Gastroesophageal sphincter (tissue), 4 donors: ENCODE results near the gene GPR142. TPM values are rescaled to one million over a fixed set of nuclear protein-coding genes. Genes with fewer than 3 reads are reported as not detected.

Experiments used
- ATAC-seq: fragments of 150-250 bp; one replicate; pipeline ENCODE4 v1.9.1; 2016; ENCODE audit warnings: mild to moderate bottlenecking, moderate library complexity
- H3K27ac ChIP-seq, 4 donors: fragments of 200-600 bp; sonication (generic) in 3 of 4; 1 replicate in 3 of 4; 2 replicates in 1 of 4; pipeline ENCODE4 v1.5.1; 2016 to 2019
- H3K27me3 ChIP-seq: fragments of 200-600 bp; sonication (generic); one replicate; pipeline ENCODE4 v1.5.1; 2019
- H3K36me3 ChIP-seq, 2 donors: fragments of 200-600 bp; sonication (generic); one replicate each; pipeline ENCODE4 v1.5.1; 2019; ENCODE audit warnings: control low read depth in 1 of 2
- H3K4me1 ChIP-seq, 3 donors: fragments of 200-600 bp; sonication (generic); 1 replicate in 2 of 3; 2 replicates in 1 of 3; pipeline ENCODE4 v1.5.1; 2016 to 2019; ENCODE audit warnings: control low read depth in 2 of 3
- H3K4me3 ChIP-seq, 2 donors: fragments of 200-600 bp; sonication (generic); one replicate each; pipeline ENCODE4 v1.5.1; 2019; ENCODE audit warnings: mild to moderate bottlenecking in 1 of 2, moderate library complexity in 1 of 2
- H3K9me3 ChIP-seq, 3 donors: fragments of 200-600 bp; sonication (generic); one replicate each; pipeline ENCODE4 v1.5.1; 2017 to 2019; ENCODE audit warnings: control low read depth in 2 of 3
- CTCF ChIP-seq, 4 experiments: fragments of 200-600 bp in 2 of 4; fragments of 450-650 bp in 2 of 4; sonication (generic) in 1 of 4; IDR thresholded peaks; one replicate each; pipeline ENCODE4 v1.5.1; 2017 to 2019; ENCODE audit warnings: antibody characterized with exemption in 4 of 4, mild to moderate bottlenecking in 2 of 4, moderate library complexity in 2 of 4
- EP300 ChIP-seq: sonication (generic); formaldehyde crosslinking; IDR thresholded peaks from one replicate; pipeline ENCODE4 v1.6.1; 2017; ENCODE audit warnings: antibody characterized with exemption, mild to moderate bottlenecking
- POLR2A ChIP-seq, 2 donors: fragments of 450-650 bp; IDR thresholded peaks; one replicate each; pipeline ENCODE4 v1.6.1; 2017; ENCODE audit warnings: antibody characterized with exemption in 2 of 2, mild to moderate bottlenecking in 2 of 2, moderate library complexity in 1 of 2
- POLR2AphosphoS5 ChIP-seq: sonication (generic); formaldehyde crosslinking; IDR thresholded peaks from one replicate; pipeline ENCODE4 v1.6.1; 2017; ENCODE audit warnings: antibody characterized with exemption
- WGBS, 2 donors: methylation state at CpG; one replicate each; pipeline ENCODE4 v1.1.5; 2018; ENCODE audit warnings: low coverage in 1 of 2; 5-methylcytosine and 5-hydroxymethylcytosine counted together
- total RNA-seq, 4 donors: library from RNA; depleted of rRNA; stranded (reverse); fragments of >200 nt; gene quantifications; one replicate each; pipeline ENCODE4 v1.1.0, GENCODE V29; 2016

The GPR142 gene
- total RNA-seq, 4 donors from 2014 or later, result 1.1 TPM; not detected in 3

- Histone ChIP-seq H3K36me3 (no peaks in the 10 kb centered on the region), H3K27ac (no peak overlapping the region), H3K4me1 (peaks cover 0 to 22% (median 7%) of the 10 kb centered on the region in 3 donors), H3K4me3 (peak overlapping the region in 1 of 2 donors; percentile 51), H3K9me3 (no peaks in the 10 kb centered on the region), H3K27me3 (peaks cover 72% of the 10 kb centered on the region)
- 0 to 7% methylated on average over 1 to 3 of the region's 10 CpGs for WGBS, 2 donors
- TF ChIP-seq POLR2A (IDR thresholded peaks at IDR 0.05), result no peak
- no peak for TF ChIP-seq EP300
- TF ChIP-seq POLR2AphosphoS5, result no peak
- TF ChIP-seq CTCF (IDR thresholded peaks at IDR 0.05), result no peak
- no peak for ATAC-seq
These were observed 40.8 kb upstream of the GPR142 start for GRCh38 chr17:74326506-74326905.

GRCh38 chr17:74328487-74328886 is 38.8 kb upstream of the GPR142 start:
- Histone ChIP-seq H3K4me1 (peaks cover 0 to 22% (median 7%) of the 10 kb centered on the region in 3 donors), H3K27ac (no peak overlapping the region), H3K4me3 (no peak overlapping the region), H3K27me3 (peaks cover 80% of the 10 kb centered on the region), H3K9me3 (no peaks in the 10 kb centered on the region), H3K36me3 (no peaks in the 10 kb centered on the region)
- no peak for TF ChIP-seq POLR2A (IDR thresholded peaks at IDR 0.05)
- no peak for TF ChIP-seq EP300
- TF ChIP-seq CTCF (IDR thresholded peaks at IDR 0.05), result no peak
- TF ChIP-seq POLR2AphosphoS5, result no peak
- no peak for ATAC-seq
- no CpG with 5 or more reads among the region's 3 CpGs for WGBS, 2 donors

GRCh38 chr17:74329378-74329777 is 37.9 kb upstream of the GPR142 start:
- H3K4me3 ChIP-seq, result no peak overlapping the region
- ATAC-seq, result no peak
- H3K4me1 ChIP-seq, result peaks cover 0 to 22% (median 7%) of the 10 kb centered on the region in 3 donors
- WGBS, 2 donors, result 69% methylated on average over 3 of the region's 3 CpGs; no CpG with 5 or more reads in 1 of the 2 donors
- H3K27ac ChIP-seq, result no peak overlapping the region
- peaks cover 0 to 7% (median 0%) of the 10 kb centered on the region in 3 donors for H3K9me3 ChIP-seq
- H3K36me3 ChIP-seq, result no peaks in the 10 kb centered on the region
- TF ChIP-seq EP300, result no peak
- TF ChIP-seq POLR2A (IDR thresholded peaks at IDR 0.05), result no peak
- no peak for TF ChIP-seq CTCF (IDR thresholded peaks at IDR 0.05)
- TF ChIP-seq POLR2AphosphoS5, result no peak
- H3K27me3 ChIP-seq, result peaks cover 85% of the 10 kb centered on the region

- Histone ChIP-seq H3K27ac (no peak overlapping the region), H3K4me3 (no peak overlapping the region), H3K4me1 (peaks cover 0 to 16% (median 7%) of the 10 kb centered on the region in 3 donors), H3K36me3 (no peaks in the 10 kb centered on the region), H3K9me3 (peaks cover 0 to 18% (median 0%) of the 10 kb centered on the region in 3 donors), H3K27me3 (peaks cover 89% of the 10 kb centered on the region)
- no peak for TF ChIP-seq EP300
- no peak for TF ChIP-seq CTCF (IDR thresholded peaks at IDR 0.05)
- TF ChIP-seq POLR2A (IDR thresholded peaks at IDR 0.05), result no peak
- TF ChIP-seq POLR2AphosphoS5, result no peak
- ATAC-seq, result no peak
- WGBS, 2 donors, result 65 to 100% methylated on average over 1 to 2 of the region's 8 CpGs
These were observed 36.9 kb upstream of the GPR142 start for GRCh38 chr17:74330446-74330845.

- no peaks in the 10 kb centered on the region for H3K4me1 ChIP-seq
- H3K27me3 ChIP-seq, result peaks cover 83% of the 10 kb centered on the region
- TF ChIP-seq POLR2A (IDR thresholded peaks at IDR 0.05) (no peak), CTCF (IDR thresholded peaks at IDR 0.05) (no peak), POLR2AphosphoS5 (no peak), EP300 (no peak)
- H3K9me3 ChIP-seq, result peaks cover 0 to 18% (median 0%) of the 10 kb centered on the region in 3 donors
- 60% methylated on average over 3 of the region's 7 CpGs; no CpG with 5 or more reads in 1 of the 2 donors for WGBS, 2 donors
- no peak overlapping the region for H3K27ac ChIP-seq
- no peak for ATAC-seq
- H3K4me3 ChIP-seq, result no peak overlapping the region
- H3K36me3 ChIP-seq, result no peaks in the 10 kb centered on the region
These were observed 35.2 kb upstream of the GPR142 start for GRCh38 chr17:74332017-74332650.
